Esophagus mucosa (tissue), 1 donor: ENCODE results near the gene GLB1L2. TPM values are rescaled to one million over a fixed set of nuclear protein-coding genes. Genes with fewer than 3 reads are reported as not detected.
A peak's percentile ranks its signal among the peaks of the same experiment; 100 is the strongest.
"Not testable (repeated sequence)": the region's sequence is repeated elsewhere in the genome, so short reads cannot be mapped to it uniquely, and the experiment has no call there.

ENCODE experiments used
- ATAC-seq: fragments of 200-7000 bp; cut with Tn5 transposase; one replicate; pipeline ENCODE4 v1.9.1; 2020
- total RNA-seq: library from RNA; stranded (reverse); gene quantifications from one replicate; pipeline ENCODE4 v1.2.4, GENCODE V29; 2023
- donor health status: DM: yes; HTN: yes; CAD: no.

Gene GLB1L2, protein sequence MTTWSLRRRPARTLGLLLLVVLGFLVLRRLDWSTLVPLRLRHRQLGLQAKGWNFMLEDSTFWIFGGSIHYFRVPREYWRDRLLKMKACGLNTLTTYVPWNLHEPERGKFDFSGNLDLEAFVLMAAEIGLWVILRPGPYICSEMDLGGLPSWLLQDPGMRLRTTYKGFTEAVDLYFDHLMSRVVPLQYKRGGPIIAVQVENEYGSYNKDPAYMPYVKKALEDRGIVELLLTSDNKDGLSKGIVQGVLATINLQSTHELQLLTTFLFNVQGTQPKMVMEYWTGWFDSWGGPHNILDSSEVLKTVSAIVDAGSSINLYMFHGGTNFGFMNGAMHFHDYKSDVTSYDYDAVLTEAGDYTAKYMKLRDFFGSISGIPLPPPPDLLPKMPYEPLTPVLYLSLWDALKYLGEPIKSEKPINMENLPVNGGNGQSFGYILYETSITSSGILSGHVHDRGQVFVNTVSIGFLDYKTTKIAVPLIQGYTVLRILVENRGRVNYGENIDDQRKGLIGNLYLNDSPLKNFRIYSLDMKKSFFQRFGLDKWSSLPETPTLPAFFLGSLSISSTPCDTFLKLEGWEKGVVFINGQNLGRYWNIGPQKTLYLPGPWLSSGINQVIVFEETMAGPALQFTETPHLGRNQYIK
- 2.2 TPM for total RNA-seq

DNA sequence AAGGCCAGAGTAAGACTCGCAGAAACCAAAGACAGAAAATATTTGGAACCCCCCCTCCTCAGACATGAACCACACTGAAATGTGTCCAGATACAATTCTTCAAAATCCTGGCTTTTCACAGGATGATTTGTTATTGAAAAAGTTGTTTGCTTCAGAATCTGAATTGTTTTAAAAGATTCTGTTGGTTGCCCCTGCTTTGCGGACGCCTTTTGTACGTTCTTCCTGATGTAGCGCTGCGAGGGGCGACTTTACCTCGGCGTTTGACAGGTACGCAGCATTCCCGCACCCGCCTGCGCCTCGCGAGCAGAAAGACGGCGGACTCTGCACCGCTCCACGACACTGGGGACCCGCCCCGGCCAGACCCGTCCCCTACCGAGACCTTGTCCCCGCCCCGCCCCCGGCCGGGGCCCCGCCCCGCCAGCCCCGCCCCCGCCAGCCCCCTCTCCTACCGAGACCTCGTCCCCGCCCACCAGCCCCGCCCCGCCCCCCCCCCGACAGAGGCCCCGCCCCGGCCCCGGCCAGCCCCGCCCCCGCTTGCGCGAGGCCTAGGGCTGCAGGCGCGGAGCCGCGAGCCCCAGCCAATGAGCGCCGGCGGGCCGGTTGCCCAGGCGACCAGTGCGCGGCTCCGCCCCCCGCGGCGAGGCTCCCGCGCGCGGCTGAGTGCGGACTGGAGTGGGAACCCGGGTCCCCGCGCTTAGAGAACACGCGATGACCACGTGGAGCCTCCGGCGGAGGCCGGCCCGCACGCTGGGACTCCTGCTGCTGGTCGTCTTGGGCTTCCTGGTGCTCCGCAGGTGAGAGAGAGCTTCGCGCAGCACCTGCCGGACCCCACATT is at the start of gene GLB1L2:
Gene GLB1L2 (plus strand): TSS at position 635 of the 835 bp plus-strand sequence. CDS start 74 bp downstream, at position 709.
- ATAC-seq: peak; percentile 96

GRCh38 chr11:134282121-134283045 is 49.4 kb upstream of the GLB1L2 start:
- peak; percentile 50 for ATAC-seq

GRCh38 chr11:134283461-134284230 is 48.1 kb upstream of the GLB1L2 start:
- ATAC-seq: no peak

- ATAC-seq: not testable (repeated sequence)
Measured at GRCh38 chr11:134284349-134284748, 47.4 kb upstream of the GLB1L2 start.

GRCh38 chr11:134287561-134287960 is 44.2 kb upstream of the GLB1L2 start:
- ATAC-seq: no peak

DNA sequence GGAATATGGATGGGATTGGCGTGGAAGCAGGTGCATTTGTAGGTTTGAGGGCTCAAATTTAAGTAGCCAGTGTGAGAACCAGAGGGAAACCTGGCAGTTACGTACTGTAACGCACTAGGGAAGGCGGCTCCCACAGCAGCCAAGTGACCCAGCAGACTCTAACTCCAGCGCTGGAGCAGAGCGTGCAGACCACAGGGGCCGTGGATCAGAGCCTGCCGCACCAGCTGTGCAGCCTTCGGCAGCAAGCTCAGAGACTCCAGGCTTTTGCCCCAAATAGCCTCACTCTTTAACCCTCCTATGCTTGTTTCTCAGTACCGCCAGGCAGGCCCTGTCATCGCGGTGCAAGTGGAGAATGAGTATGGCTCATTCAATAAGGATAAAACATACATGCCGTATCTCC is 43.3 kb upstream of the GLB1L2 start:
- no peak for ATAC-seq

- ATAC-seq: no peak
Measured at GRCh38 chr11:134289167-134289566, 42.6 kb upstream of the GLB1L2 start.

- no peak for ATAC-seq
Measured at GRCh38 chr11:134289789-134290188, 42.0 kb upstream of the GLB1L2 start.

DNA sequence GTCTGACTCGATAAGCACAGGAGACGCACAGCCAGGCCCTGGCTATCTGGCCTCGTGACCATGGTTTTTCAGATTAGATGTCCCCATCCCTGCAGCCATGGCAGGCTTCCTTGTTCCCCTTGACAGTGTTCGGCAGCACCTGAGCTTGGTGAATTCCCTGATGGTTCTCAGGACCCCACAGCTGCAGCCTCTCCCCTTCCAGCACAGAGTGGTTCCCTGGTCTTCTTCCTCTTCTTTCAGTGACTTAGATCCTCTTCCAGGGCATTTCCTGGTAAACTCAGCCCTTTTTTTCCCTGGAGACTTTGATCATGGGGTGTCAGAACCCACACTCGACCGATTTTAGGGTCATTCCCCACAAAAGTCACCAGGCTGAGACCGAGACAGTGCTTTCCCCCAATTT is 41.1 kb upstream of the GLB1L2 start:
- ATAC-seq: no peak

GRCh38 chr11:134291196-134291595 is 40.6 kb upstream of the GLB1L2 start:
- ATAC-seq: no peak

DNA sequence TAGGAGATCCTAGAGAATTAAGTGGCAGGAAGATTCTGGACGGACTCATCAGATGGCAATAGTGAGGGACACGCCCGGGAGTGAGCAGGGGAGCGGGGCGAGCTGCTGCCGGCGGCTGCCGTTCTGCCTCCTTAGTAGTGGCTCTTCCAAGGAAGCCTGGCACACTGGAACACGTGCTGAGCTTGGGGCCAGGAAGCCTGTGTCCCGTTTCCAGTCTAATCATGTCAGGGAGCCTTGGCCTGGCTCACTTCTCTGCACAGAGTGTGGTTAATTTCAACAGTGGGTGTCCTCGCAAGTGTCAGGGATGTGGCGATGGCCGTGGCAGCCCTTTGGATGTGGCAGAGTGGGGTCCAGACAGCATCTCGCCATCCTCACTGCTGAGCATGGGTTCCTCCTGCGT is 39.1 kb upstream of the GLB1L2 start:
- no peak for ATAC-seq

- no peak for ATAC-seq
Measured at GRCh38 chr11:134293119-134294113, 38.4 kb upstream of the GLB1L2 start.

DNA sequence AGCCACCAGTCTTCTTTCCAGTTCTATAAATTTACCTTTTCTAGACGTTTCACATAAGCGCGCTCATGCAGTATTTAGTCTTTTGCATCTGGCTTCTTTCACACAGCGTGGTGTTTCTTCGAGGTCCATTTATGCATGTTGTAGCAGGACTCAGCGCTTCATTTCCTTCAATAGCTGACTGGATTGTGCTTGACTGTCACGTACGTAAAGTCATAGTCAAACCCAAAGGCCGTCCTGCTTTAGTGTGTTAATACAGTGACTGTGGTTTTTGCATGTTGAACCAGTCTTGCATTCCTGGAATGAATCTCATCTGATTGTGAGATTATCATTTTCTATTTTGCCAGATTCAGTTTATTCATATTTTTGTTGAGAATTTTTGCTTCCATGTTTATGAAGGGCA is 37.1 kb upstream of the GLB1L2 start:
- ATAC-seq: no peak

DNA sequence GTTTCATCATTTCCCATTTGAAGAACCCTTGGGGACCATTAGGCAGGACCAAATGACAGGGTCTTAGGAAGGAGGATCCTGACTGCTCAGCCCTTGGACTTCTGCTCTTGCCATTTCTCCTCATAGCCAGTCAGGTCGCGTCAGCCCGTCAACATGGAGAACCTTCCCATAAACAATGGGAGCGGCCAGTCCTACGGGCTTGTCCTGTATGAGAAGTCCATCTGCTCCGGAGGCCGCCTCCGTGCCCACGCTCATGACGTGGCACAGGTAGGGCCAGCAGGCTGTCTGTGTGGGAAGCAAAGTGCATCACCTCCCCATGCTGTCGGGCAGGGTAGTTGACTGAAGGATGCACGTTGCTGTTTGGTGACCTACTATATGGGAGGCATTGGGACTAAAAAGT is 19.6 kb upstream of the GLB1L2 start:
- no peak for ATAC-seq

DNA sequence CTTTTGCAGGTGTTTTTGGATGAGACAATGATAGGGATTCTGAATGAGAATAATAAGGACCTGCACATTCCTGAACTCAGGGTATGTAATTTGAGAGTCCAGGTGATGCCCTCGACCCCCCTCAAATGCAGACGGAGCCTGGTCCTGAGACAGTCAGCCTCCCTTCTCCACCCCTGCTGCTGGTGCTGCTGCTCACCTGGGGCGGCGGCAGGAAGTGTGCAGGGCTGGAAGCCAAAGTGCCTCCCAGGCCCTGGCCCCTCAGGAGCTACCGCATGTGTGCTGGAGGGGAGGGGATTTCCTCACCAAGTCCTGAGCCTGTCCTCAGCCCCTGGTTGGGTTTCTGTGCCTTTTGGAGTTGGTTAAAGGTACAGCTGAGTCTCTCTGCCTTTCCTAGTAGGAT is 19.0 kb upstream of the GLB1L2 start:
- no peak for ATAC-seq

GRCh38 chr11:134313379-134313778 is 18.4 kb upstream of the GLB1L2 start:
- no peak for ATAC-seq

GRCh38 chr11:134313821-134314607 is 17.8 kb upstream of the GLB1L2 start:
- no peak for ATAC-seq

DNA sequence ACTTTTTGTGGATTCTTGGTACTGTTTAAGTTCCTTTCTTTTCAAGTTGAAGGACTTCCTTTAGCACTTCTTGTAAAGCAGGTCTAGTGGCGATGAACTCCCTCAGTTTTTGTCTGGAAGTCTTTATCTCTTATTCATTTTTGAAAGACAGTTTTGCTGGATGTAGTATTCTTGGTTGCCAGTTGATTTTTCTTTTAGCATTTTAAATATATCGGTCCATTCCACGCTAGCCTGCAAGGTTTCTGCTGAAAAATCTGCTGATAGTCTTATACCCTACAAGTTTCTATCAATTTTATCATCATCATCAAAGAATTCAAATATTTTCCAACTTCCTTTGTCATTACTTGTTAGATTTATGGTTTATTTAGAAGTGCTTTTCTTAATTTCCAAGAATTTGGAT is 14.7 kb upstream of the GLB1L2 start:
- ATAC-seq: no peak

GRCh38 chr11:134321373-134321772 is 10.4 kb upstream of the GLB1L2 start:
- not testable (repeated sequence) for ATAC-seq
